H1 (cell line): ENCODE measurements around the gene IRF2BP1. TPM values are rescaled to one million over a fixed set of nuclear protein-coding genes. Genes with fewer than 3 reads are reported as not detected.

Experiments used
- CTCF ChIA-PET: fragments of 300-600 bp; sonication (Branson Sonifier 250); formaldehyde crosslinking; loops from one replicate; lab custom pipeline; 2021; ENCODE audit not compliant: partially characterized antibody; lab: Charles Lee
- POLR2A ChIA-PET: fragments of 300-600 bp; sonication (Branson Sonifier 250); formaldehyde crosslinking; loops from one replicate; lab custom pipeline; 2021; ENCODE audit warnings: inconsistent platforms; ENCODE audit not compliant: partially characterized antibody; lab: Charles Lee
- DNase-seq, 2 experiments: peaks; one replicate each; pipeline versions ENCODE4 v3.0.0 to v3.0.0-alpha.2; 2010 to 2022; ENCODE audit warnings: low spot score in 2 of 2, low read depth in 1 of 2, mixed read lengths in 1 of 2
- FAIRE-seq: peaks from 2 replicates; lab custom pipeline; 2011; peaks lifted over from hg19 to GRCh38; lab: Jason Lieb, UNC
- H2AFZ ChIP-seq: 2 replicates; pipeline ENCODE4 v1.8.1; 2012; ENCODE audit warnings: low read length, inconsistent platforms
- H2AK5ac ChIP-seq: 2 replicates; pipeline ENCODE4 v1.6.1; 2013; ENCODE audit warnings: low read depth, low read length
- H2BK120ac ChIP-seq: replicated peaks from 2 replicates; pipeline ENCODE3; 2013; ENCODE audit warnings: low read depth, low read length, inconsistent platforms
- H2BK12ac ChIP-seq: 2 replicates; pipeline ENCODE4 v1.6.1; 2013; ENCODE audit warnings: low read depth, low read length
- H2BK15ac ChIP-seq: 2 replicates; pipeline ENCODE4 v1.6.1; 2013; ENCODE audit warnings: low read length
- H2BK20ac ChIP-seq: 2 replicates; pipeline ENCODE4 v1.6.1; 2013; ENCODE audit warnings: low read length
- H2BK5ac ChIP-seq: 2 replicates; pipeline ENCODE4 v1.6.1; 2013; ENCODE audit warnings: low read depth, low read length
- H3K14ac ChIP-seq: 2 replicates; pipeline ENCODE4 v1.6.1; 2013; ENCODE audit warnings: inconsistent platforms; ENCODE audit not compliant: insufficient read length
- H3K18ac ChIP-seq: 2 replicates; pipeline ENCODE4 v1.6.1; 2013; ENCODE audit warnings: low read length; ENCODE audit errors: extremely low read depth
- H3K23ac ChIP-seq: 2 replicates; pipeline ENCODE4 v1.6.1; 2013; ENCODE audit warnings: inconsistent platforms; ENCODE audit not compliant: insufficient read length
- H3K23me2 ChIP-seq: 2 replicates; pipeline ENCODE4 v1.6.1; 2013; ENCODE audit warnings: low read depth, low read length
- H3K27ac ChIP-seq: 2 replicates; pipeline ENCODE4 v1.6.1; 2011; ENCODE audit warnings: low read depth, low read length, inconsistent platforms
- H3K27me3 ChIP-seq, 4 experiments: replicated peaks in 1 of 4; 1 replicate in 1 of 4; 2 replicates in 3 of 4; pipeline versions ENCODE4 v1.6.1 to v1.8.1; 2011 to 2013; ENCODE audit warnings: low read length in 3 of 4, mild to moderate bottlenecking in 3 of 4, inconsistent platforms in 2 of 4, mixed read lengths in 2 of 4, moderate library complexity in 1 of 4; ENCODE audit not compliant: control insufficient read depth in 3 of 4, insufficient read depth in 3 of 4; ENCODE audit errors: extremely low read depth in 1 of 4
- H3K36me3 ChIP-seq, 4 experiments: 2 replicates each; pipeline versions ENCODE4 v1.6.1 to v1.8.1; 2011 to 2013; ENCODE audit warnings: mild to moderate bottlenecking in 4 of 4, low read length in 3 of 4, moderate library complexity in 2 of 4, control low read depth in 1 of 4, inconsistent platforms in 1 of 4; ENCODE audit not compliant: insufficient read depth in 4 of 4, control insufficient read depth in 2 of 4
- H3K4ac ChIP-seq: replicated peaks from 2 replicates; pipeline ENCODE3; 2013; ENCODE audit warnings: low read length, low read depth, mixed read lengths, inconsistent platforms; ENCODE audit not compliant: insufficient read length
- H3K4me1 ChIP-seq, 4 experiments: replicated peaks in 1 of 4; 1 replicate in 1 of 4; 2 replicates in 3 of 4; pipeline versions ENCODE4 v1.6.1 to v1.8.1; 2011 to 2013; ENCODE audit warnings: low read length in 3 of 4, inconsistent platforms in 2 of 4, mixed read lengths in 1 of 4; ENCODE audit not compliant: insufficient read depth in 4 of 4, control insufficient read depth in 3 of 4
- H3K4me2 ChIP-seq, 2 experiments: 2 replicates each; pipeline versions ENCODE4 v1.6.1 to v1.8.1; 2011 to 2013; ENCODE audit warnings: low read depth in 2 of 2, low read length in 2 of 2, control low read depth in 1 of 2, inconsistent platforms in 1 of 2, mild to moderate bottlenecking in 1 of 2; ENCODE audit not compliant: insufficient read depth in 1 of 2
- H3K4me3 ChIP-seq, 4 experiments: fragments of 200-600, 300-600 bp in 1 of 4; sonication (generic), shearing (Covaris generic), sonication (Bioruptor Twin) in 1 of 4; 2 replicates each; pipeline versions ENCODE4 v1.5.1 to v1.8.1; 2011 to 2016; ENCODE audit warnings: low read length in 4 of 4, low read depth in 3 of 4, control low read depth in 2 of 4, inconsistent platforms in 2 of 4, mild to moderate bottlenecking in 2 of 4, mixed read lengths in 1 of 4, moderate library complexity in 1 of 4; ENCODE audit not compliant: insufficient read depth in 2 of 4; ENCODE audit errors: extremely low read depth in 1 of 4
- H3K56ac ChIP-seq: replicated peaks from 2 replicates; pipeline ENCODE3; 2013; ENCODE audit warnings: low read depth, mild to moderate bottlenecking, mixed read lengths, low read length, inconsistent platforms; ENCODE audit not compliant: insufficient read length
- H3K79me1 ChIP-seq: 2 replicates; pipeline ENCODE4 v1.6.1; 2013; ENCODE audit warnings: low read depth, low read length, control low read depth
- H3K79me2 ChIP-seq, 2 experiments: 2 replicates each; pipeline versions ENCODE4 v1.6.1 to v1.8.1; 2012 to 2013; ENCODE audit warnings: low read length in 2 of 2, mild to moderate bottlenecking in 2 of 2, inconsistent platforms in 1 of 2; ENCODE audit not compliant: insufficient read depth in 2 of 2, control insufficient read depth in 1 of 2
- H3K9ac ChIP-seq, 4 experiments: replicated peaks in 1 of 4; 1 replicate in 1 of 4; 2 replicates in 3 of 4; pipeline versions ENCODE4 v1.6.1 to v1.8.1; 2011 to 2013; ENCODE audit warnings: low read depth in 3 of 4, low read length in 3 of 4, control low read depth in 2 of 4, mild to moderate bottlenecking in 2 of 4, moderate library complexity in 2 of 4, inconsistent platforms in 1 of 4; ENCODE audit errors: extremely low read depth in 1 of 4
- H3K9me3 ChIP-seq, 2 experiments: 2 replicates each; pipeline versions ENCODE4 v1.6.1 to v1.8.1; 2012 to 2013; ENCODE audit warnings: mild to moderate bottlenecking in 2 of 2, moderate library complexity in 2 of 2, control low read depth in 1 of 2, inconsistent platforms in 1 of 2, low read depth in 1 of 2, low read length in 1 of 2, mixed read lengths in 1 of 2; ENCODE audit not compliant: insufficient read depth in 2 of 2
- H4K20me1 ChIP-seq, 2 experiments: replicated peaks in 1 of 2; 2 replicates each; pipeline versions ENCODE3 to v1.8.1; 2011 to 2013; ENCODE audit warnings: inconsistent platforms in 2 of 2, low read length in 2 of 2, mild to moderate bottlenecking in 1 of 2; ENCODE audit not compliant: insufficient read depth in 2 of 2, control insufficient read depth in 1 of 2
- H4K5ac ChIP-seq: 2 replicates; pipeline ENCODE4 v1.6.1; 2013; ENCODE audit warnings: low read length, low read depth, mixed read lengths, inconsistent platforms; ENCODE audit not compliant: insufficient read length
- H4K8ac ChIP-seq: 2 replicates; pipeline ENCODE4 v1.8.0; 2013; ENCODE audit warnings: mild to moderate bottlenecking, moderate library complexity, low read length, inconsistent platforms; ENCODE audit not compliant: insufficient read depth; ENCODE audit errors: extremely low read depth
- H4K91ac ChIP-seq: replicated peaks from 2 replicates; pipeline ENCODE3; 2013; ENCODE audit warnings: low read length, mixed read lengths, inconsistent platforms; ENCODE audit not compliant: insufficient read length
- BRCA1 ChIP-seq: IDR thresholded peaks from 2 replicates; pipeline ENCODE4 v1.6.1; 2012; ENCODE audit warnings: low read depth, low read length, improper control_type of control experiment
- PHF8 ChIP-seq: fragments of 200-600 bp; sonication (generic); conservative IDR thresholded peaks from 2 replicates; pipeline ENCODE4 v1.7.1; 2012; ENCODE audit warnings: low read depth, mild to moderate bottlenecking, inconsistent platforms, low read length, moderate library complexity
- SAP30 ChIP-seq: fragments of 300-600 bp; sonication (generic); IDR thresholded peaks from 2 replicates; pipeline ENCODE4 v1.7.1; 2012; ENCODE audit warnings: low read length, moderate library complexity, mild to moderate bottlenecking, inconsistent platforms; ENCODE audit not compliant: insufficient read depth, insufficient replicate concordance
- SP4 ChIP-seq: IDR thresholded peaks from 2 replicates; pipeline ENCODE4 v1.6.1; 2012; ENCODE audit warnings: low read length, inconsistent platforms
- TBP ChIP-seq: IDR thresholded peaks from 2 replicates; pipeline ENCODE4 v1.6.1; 2011; ENCODE audit warnings: low read depth, low read length, improper control_type of control experiment
- TEAD4 ChIP-seq: IDR thresholded peaks from 2 replicates; pipeline ENCODE4 v1.6.1; 2012; ENCODE audit warnings: low read depth, low read length, inconsistent platforms, mixed read lengths
- ZNF274 ChIP-seq: IDR thresholded peaks from 2 replicates; pipeline ENCODE4 v1.7.0; 2012; ENCODE audit warnings: low read length, borderline replicate concordance; ENCODE audit errors: extremely low read depth
- WGBS, 2 experiments: shearing (Covaris generic) in 1 of 2; methylation state at CpG; one replicate each; pipeline versions ENCODE4 v1.1.6 to v1.1.7; 2013 to 2015; ENCODE audit warnings: low lambda C conversion rate in 2 of 2, mixed read lengths in 2 of 2, inconsistent platforms in 1 of 2, low coverage in 1 of 2, missing lambda C conversion rate in 1 of 2; ENCODE audit not compliant: insufficient replicate concordance in 2 of 2, insufficient coverage in 1 of 2, insufficient read length in 1 of 2; ENCODE audit errors: extremely low coverage in 1 of 2, missing lambda C conversion rate in 1 of 2; 5-methylcytosine and 5-hydroxymethylcytosine counted together
- polyA plus RNA-seq, 7 experiments: library from polyadenylated mRNA; depleted of rRNA in 3 of 7; stranded (reverse) in 5 of 7; unstranded in 2 of 7; fragments of >200 nt in 5 of 7; fragments of 200-250 nt in 2 of 7; gene quantifications; 1 replicate in 5 of 7; 2 replicates in 1 of 7; 4 replicates in 1 of 7; pipeline versions ENCODE4 v1.2.1 to v1.2.3, GENCODE V29; 2011 to 2013; ENCODE audit warnings: missing spikeins in 2 of 7, mixed read lengths in 2 of 7
- total RNA-seq: library from RNA; stranded (reverse); fragmentation: NEBNext Ultra II Directional; extraction: Animal tissue kit (Norgen Biotek cat#: 25700); gene quantifications from 2 replicates; pipeline ENCODE4 v1.2.1, GENCODE V29; 2021

Gene IRF2BP1
- total and polyA plus RNA-seq, 2 of the 8 experiments (the other 6 are each of a cell fraction or from before 2014, with no cell fraction given) = 12.1 to 24.4 TPM

GRCh38 chr19:45900738-45901431 lies 14.9 kb upstream of the IRF2BP1 start:
- Histone ChIP-seq H4K5ac (no peak overlapping the region), H3K56ac (no peak overlapping the region), H2BK20ac (no peak overlapping the region), H2AFZ (no peak overlapping the region), H3K9me3 (no peaks in the 10 kb centered on the region), H3K4me2 (peak overlapping the region; percentile 83 to 95), H2BK15ac (no peak overlapping the region), H3K4me3 (peak overlapping the region; percentile 58 to 74 (median 66)), H3K27ac (no peak overlapping the region), H4K20me1 (peaks cover 2 to 10% of the 10 kb centered on the region in 2 experiments), H3K23ac (no peak overlapping the region), H3K14ac (no peak overlapping the region), H2BK120ac (no peak overlapping the region), H3K79me1 (peaks cover 3% of the 10 kb centered on the region; the same call in 1 of the 2 replicates), H3K4me1 (peaks cover 0 to 2% (median under 1%) of the 10 kb centered on the region in 4 experiments; a peak in 3 of 7 replicates), H2BK5ac (no peak overlapping the region), H3K36me3 (peaks cover 0 to 8% (median 2%) of the 10 kb centered on the region in 4 experiments; a peak in 3 of 8 replicates), H2BK12ac (no peak overlapping the region), H3K27me3 (peaks cover 0 to 16% (median 11%) of the 10 kb centered on the region in 4 experiments; a peak in 6 of 7 replicates), H3K9ac (peak overlapping the region in 1 of 4 experiments; percentile 2; a peak in 1 of 7 replicates), H2AK5ac (no peak overlapping the region), H3K79me2 (no peaks in the 10 kb centered on the region), H4K91ac (no peak overlapping the region), H3K18ac (no peak overlapping the region), H3K23me2 (peaks cover 22% of the 10 kb centered on the region; the same call in 1 of the 2 replicates), H3K4ac (no peak overlapping the region), H4K8ac (peak overlapping the region; percentile 89; the same call in 1 of the 2 replicates)
- FAIRE-seq (no peak), DNase-seq (no peak)
- ChIA-PET POLR2A (interaction anchor here (0.7 to 3.4 kb wide), 6 partner anchors 9 to 84 kb away, joined by 3 to 21 read pairs (median 5); no protein-coding TSS in a partner anchor), CTCF (interaction anchor here (0.7 to 3.2 kb wide), 5 partner anchors 11 to 106 kb away, joined by 3 to 9 read pairs (median 3); no protein-coding TSS in a partner anchor)
- no peak for TF ChIP-seq TEAD4
- 0 out of 2 replicates have a peak, but pooled peaks have one; percentile 10 for TF ChIP-seq TBP
- 0 out of 2 replicates have a peak, but pooled peaks have one; percentile 41 for TF ChIP-seq PHF8
- TF ChIP-seq BRCA1 = no peak
- TF ChIP-seq SP4 = no peak
- no peak for TF ChIP-seq ZNF274
- no peak for TF ChIP-seq SAP30
- WGBS, 2 experiments = 45% methylated on average over 13 of the region's 22 CpGs; no CpG with 5 or more reads in 1 of the 2 experiments
